Brain pericyte (primary cell): ENCODE measurements around the gene PRM2.

ENCODE experiments used
- DNase-seq: peaks from one replicate; pipeline ENCODE4 v3.0.0-alpha.2; 2012; ENCODE audit warnings: low read depth, low spot score

Gene PRM2

DNA sequence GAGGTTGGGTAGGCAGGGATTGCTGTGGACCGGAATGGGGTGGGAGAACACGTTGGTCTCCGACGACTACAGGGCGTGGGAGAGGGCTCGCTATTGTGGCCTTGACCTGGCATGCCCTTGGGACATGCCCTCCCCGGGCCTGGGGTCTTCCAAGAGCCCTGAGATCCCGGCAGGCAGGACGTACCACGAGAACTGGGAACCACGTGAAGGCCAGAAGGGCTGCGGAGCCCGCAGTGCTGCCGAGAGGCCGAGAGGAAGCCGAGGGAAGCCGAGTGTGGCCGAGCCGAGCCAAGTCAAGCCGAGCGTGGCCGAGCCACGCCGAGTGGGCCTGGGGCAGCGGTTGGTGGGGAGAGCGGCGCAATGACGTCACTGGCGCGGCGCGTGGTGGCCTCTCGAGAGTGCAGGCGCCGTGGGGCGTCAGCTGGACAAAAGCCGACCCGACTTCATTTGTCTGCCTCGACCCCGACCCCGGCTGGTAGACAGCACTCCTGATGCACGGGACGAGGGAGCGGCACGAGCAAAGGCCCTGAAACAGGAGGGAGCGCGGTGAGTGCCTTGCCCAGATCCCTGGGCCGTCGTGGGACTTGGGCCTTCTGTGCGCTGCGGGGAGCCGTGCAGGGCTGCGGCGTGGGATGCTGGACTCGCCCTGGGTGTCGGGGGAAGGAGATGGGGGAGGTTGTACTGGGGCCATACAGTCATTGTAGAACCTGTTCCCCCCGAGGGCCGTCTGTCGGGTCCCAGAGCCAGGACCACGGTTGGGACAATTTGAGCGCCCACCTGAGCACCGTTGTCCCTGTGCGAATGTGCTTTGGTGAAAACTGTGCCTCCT is 26.8 kb downstream of the PRM2 start:
- DNase-seq, result no peak

DNA sequence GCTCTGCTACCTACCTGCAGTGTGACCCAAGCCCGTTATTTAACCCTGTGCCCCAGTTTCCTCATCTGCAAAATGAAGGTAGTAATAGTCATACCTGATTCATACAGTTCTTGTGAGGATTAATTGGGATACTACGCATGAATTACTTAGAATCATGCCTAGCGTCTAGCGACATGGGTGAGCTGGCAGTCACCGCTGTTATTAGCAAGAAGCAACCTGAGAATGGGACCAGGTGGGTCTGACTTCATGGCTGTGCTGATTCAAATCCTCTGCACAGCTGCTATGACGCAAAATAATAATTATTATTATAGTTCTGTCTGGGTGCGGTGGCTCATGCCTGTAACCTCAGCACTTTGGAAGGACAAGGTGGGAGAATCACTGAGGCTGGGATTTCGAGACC is 28.1 kb downstream of the PRM2 start:
- no peak for DNase-seq

DNA sequence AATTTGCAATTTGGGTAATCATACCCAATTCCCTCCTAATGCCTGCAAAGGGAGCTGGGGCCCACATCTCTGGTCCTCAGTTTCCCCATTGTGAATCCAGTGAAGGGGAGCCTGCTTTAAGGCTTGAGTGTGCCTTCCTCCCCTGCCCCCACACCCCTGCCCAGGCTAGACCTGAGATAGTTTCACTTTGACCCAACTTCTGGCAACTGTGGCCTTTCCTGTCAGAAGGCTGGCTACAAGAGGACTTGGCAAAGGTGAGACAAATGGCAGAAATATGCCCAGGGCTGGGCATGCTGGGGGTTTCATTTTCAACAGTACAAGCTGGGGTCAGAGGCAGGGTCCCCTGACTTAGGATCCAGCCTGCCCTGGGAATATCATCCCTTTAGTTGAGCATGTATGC is 30.3 kb downstream of the PRM2 start:
- no peak for DNase-seq

DNA sequence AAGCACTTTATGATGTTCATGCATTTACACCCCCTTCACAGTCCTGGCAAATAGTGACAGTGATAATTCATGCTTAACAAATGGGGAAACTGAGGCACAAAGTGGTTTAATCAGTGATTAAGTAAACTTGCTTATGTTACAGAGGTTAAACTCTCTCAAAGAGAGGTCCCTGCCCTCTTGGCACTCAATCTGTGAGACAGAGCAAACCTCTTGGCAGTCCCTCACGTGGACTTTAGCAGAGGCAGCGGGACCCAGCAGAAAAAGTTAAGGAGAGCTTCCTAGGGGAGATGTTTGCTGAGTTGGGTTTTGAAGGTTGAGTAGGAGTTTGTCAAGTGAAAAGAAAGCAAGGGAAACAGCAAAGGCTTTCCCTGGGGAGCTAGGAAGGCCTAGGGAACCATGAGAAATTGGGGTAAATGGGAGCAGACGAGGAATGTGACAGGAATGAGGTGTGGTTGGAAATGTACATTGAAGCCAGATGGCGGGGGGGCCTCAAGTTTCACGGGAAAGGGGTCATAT is 31.0 kb downstream of the PRM2 start:
- no peak for DNase-seq

- DNase-seq, result no peak
These were observed 33.6 kb downstream of the PRM2 start for GRCh38 chr16:11242658-11243057.

GRCh38 chr16:11241480-11242204 is 34.6 kb downstream of the PRM2 start:
- no peak for DNase-seq

GRCh38 chr16:11240636-11241473 is 35.4 kb downstream of the PRM2 start:
- DNase-seq, result no peak

GRCh38 chr16:11239644-11240632 is 36.3 kb downstream of the PRM2 start:
- no peak for DNase-seq

DNA sequence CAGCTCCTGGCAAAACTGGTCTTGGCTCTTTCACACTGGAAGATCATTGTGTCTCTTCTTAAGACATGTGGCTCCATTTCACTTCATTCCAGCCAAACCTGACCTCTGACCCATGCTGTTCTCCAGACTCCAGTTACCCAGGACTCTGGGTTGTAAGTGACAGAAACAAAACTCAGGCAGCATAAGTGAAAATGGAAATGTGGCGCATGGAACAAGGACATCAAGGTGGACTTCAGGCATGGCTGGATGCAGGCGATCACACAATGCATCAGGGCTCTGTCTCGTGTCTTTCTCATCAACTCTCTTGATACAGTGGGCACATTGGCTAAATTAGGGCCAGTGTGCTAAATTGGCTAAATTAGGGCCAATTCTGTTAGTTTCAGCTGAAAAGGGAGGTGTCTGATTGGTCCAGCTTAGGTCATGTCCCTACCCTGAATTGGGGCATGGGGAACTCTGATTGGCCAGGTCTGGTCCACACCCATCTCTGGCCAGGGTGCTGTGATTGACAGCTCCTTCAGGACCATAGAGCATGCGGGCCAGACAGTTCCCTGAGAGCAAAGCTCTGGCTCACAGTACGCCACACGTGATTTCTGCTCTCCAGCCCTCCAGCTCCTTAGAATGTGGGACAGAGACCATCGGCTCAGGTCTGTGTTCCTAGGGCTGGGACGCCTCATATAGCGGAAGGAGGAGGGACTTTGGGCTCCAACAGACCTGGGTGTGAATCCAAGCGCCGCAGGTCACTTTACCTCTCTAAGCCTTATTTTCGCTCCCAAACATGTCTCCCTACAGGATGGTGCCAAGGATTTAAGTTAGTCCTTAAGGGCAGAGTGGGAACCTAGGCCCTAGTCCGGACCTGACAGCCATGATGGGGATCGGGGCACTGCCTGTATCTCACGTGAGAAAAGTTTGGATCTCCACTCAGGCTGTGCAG is 37.7 kb downstream of the PRM2 start:
- DNase-seq, result no peak

DNA sequence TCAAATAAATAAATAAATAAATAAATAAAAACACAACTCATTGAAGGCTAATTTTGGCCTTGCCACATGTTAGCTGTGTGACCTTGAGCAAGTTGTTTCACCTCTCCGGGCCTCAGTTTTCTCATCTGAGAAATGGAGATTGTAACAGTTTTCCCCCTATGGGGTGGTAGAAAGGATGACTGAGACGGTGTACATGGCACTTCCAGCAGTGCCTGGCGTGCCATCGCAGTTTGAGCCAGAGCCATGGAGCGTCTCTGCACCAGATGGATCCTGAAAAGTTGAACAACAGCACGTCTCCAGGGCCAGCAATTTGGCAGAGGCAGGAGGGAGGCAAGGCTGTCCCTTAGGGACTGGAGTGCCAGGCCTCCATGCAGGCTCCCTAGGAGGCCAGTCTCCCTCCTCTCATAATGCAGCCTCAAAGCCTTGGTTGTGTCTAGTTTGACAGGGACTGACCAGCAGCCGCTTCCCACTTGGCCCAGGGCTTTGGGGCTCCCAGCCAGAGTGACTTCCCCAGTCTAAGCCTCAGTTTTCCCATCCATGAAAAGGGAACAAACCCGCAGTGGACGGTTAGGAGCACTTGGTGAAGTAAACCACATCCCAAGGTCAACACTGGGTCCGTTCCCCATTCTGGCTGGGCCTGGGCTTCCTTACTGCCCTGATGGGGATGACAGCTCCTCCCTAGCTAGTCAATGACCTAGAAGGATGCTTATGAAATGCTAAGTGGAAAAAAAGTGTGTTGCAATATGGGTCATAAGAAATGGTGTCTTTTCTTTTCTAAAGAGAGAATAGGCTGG is 39.6 kb downstream of the PRM2 start:
- no peak for DNase-seq

DNA sequence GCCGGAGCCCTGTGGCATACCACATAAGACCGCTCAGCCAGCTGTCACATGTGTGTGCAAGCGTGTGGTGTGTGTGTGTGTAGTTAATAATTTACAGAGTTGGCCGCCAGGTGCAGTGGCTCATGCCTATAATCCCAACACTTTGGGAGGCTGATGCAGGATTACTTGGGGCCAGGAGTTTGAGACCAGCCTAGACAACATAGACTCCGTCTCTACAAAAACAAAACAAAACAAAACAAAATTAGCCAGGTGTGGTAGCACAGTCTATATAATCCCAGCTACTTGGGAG is 40.6 kb downstream of the PRM2 start:
- DNase-seq, result no peak

- DNase-seq, result no peak
These were observed 41.2 kb downstream of the PRM2 start for GRCh38 chr16:11234884-11235702.

DNA sequence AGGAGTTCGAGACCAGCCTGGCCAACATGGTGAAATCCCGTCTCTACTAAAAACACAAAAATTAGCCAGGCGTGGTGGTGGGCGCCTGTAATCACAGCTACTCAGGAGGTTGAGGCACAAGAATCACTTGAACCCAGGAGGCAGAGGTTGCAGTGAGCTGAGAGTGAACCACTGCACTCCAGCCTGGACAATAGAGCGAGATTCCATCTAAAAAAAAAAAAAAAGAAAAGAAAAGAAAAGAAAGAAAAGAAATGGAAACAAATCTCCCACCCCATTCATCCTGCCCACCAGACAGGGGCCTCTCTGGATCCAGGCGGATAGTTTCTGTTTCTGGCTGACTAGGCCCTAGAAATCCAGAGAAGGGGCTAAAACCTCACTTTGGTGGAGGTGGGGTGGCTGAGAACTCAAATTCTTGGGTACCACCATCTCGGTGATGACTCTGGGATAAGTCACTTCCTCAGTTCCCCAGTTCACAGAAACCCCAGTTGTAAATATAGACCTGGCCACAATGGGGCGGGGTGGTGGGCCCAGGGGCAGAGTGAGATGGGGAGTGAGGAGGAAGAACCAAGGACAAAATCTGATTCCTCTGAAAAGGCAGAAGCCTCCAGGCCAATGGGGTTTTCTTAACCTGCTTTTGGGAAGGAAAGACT is 42.4 kb downstream of the PRM2 start:
- DNase-seq, result no peak

- no peak for DNase-seq
These were observed 43.2 kb downstream of the PRM2 start for GRCh38 chr16:11232852-11233726.

GRCh38 chr16:11232302-11232851 is 43.9 kb downstream of the PRM2 start:
- DNase-seq, result no peak

- no peak for DNase-seq
These were observed 44.8 kb downstream of the PRM2 start for GRCh38 chr16:11231367-11231970.
